NCI-H187 (cell line): ENCODE results near the gene CFL1.
A peak's percentile ranks its signal among the peaks of the same experiment; 100 is the strongest.
"Not testable (repeated sequence)": the region's sequence is repeated elsewhere in the genome, so short reads cannot be mapped to it uniquely, and the experiment has no call there.

ENCODE experiments used
- DNase-seq, 2 experiments: peaks; one replicate each; lab custom pipeline; 2025; lab: John Stamatoyannopoulos, UW

CFL1 gene

GRCh38 chr11:65856689-65857499 lies 1.1 kb downstream of the CFL1 start:
- no peak for DNase-seq

- no peak for DNase-seq
Observed at GRCh38 chr11:65855927-65856363, 2.0 kb downstream of the CFL1 start.

GRCh38 chr11:65854852-65855837 lies 2.8 kb downstream of the CFL1 start:
- no peak for DNase-seq

DNA sequence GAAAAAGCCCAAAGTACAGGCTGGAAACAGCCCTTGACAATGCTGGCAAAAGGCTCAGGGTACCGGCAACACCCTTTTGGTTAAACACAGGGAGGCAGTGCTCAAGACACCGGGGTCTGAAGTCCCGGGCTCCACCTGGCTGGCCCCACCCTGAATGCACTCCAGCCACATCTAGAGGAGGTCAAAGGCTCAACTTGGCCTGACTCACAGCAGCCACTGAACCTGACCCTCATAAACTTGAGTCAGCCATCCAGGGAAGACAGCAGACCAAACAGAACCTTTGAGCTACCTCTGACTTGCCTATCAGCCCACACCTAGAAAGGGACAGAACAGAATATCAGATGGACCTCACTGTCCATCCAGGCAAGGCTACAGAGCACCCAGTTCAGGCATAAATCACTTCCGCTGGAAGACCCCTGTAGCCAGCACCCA lies 3.8 kb downstream of the CFL1 start:
- no peak for DNase-seq

DNA sequence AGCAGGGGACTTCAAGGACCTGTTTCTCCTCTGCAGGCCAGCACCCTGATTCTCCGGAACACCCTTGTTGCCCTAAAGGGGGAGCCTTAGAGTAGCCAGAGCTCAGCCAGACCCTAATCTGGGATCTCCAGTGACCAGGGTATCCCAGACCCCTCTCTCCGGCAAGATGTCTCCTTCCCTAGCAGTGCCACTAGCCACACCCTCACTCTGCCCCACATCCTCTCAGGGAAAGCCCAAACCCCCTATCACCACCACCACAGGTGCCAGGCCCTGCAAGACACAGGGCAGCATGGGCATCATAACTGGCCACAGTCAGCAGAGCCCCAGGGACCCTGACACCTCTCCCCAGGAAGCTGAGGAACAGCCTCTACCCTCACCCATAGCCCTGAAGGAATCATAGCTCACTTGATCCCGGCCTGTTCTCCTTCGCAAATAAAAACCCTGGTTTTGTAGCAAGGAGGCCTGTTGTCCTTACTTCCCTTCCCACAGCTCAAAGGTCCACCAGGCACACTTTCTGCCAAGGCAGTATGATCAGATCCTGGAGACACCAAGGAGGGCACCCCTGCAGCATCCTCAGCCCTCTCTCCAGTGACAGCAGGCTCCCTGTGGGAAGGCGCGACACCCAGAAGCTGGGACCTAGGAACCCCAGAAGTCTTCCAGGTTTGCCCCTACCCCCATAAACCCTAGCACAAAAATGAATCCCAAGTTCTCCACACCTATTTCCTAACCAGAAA lies 4.6 kb downstream of the CFL1 start:
- no peak for DNase-seq

- no peak for DNase-seq
Observed at GRCh38 chr11:65852508-65853245, 5.3 kb downstream of the CFL1 start.

GRCh38 chr11:65851811-65852507 lies 6.0 kb downstream of the CFL1 start:
- no peak for DNase-seq

DNA sequence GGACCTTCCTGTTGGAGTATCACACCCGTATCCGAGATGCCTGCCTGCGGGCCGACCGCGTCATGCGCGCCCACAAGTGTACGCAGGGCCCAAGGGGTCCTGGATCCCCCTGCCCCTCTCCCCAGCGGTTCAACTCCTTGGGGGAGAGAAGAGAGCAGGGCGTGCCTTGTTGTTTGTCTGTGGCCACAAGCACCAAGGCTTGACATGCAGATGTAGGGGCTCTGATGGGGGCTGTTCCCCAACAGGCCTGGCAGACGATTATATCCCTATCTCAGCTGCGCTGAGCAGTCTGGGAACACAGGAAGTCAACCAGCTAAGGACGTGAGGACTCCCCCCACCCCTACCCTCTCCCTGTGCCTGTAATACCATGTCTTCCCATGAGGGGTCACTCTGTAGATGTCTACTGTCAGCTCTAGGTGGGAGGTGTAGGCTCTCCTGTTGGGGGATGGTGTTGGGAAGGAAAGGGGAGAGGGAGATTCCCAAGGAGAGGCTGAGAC lies 6.8 kb downstream of the CFL1 start:
- DNase-seq = no peak

GRCh38 chr11:65850217-65851082 lies 7.5 kb downstream of the CFL1 start:
- no peak for DNase-seq

GRCh38 chr11:65849771-65850216 lies 8.2 kb downstream of the CFL1 start:
- no peak for DNase-seq

GRCh38 chr11:65849366-65849765 lies 8.6 kb downstream of the CFL1 start:
- DNase-seq = no peak

GRCh38 chr11:65848693-65849092 lies 9.3 kb downstream of the CFL1 start:
- not testable (repeated sequence) for DNase-seq

GRCh38 chr11:65847746-65848145 lies 10.2 kb downstream of the CFL1 start:
- DNase-seq = no peak

DNA sequence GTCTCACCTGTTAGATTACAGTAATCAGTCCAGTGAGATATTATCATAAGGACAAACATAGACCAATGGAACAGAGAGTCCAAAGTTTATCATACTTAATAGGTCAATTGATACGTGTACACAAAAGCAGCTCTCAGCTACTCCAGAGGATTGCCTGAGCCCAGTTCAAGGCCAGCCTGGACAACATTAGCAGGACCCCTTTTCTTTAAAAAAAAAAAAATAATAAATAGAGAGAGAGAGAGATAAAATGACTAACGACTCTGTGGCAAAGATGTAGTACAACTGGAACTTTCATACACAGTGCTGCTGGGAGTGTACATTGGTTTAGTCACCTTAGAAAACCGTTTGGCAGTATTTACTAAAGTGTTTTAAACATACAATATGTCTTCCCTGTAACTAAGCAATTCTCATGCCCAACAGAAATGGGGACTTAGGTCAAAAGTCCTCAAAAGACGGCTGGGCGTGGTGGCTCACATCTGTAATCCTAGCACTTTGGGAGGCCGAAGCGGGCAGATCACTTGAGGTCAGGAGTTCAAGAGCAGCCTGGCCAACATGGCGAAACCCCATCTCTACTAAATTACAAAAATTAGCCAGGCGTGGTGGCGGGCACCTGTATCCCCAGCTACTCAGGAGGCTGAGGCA lies 13.6 kb downstream of the CFL1 start:
- no peak for DNase-seq

GRCh38 chr11:65843811-65844210 lies 14.2 kb downstream of the CFL1 start:
- DNase-seq = no peak

DNA sequence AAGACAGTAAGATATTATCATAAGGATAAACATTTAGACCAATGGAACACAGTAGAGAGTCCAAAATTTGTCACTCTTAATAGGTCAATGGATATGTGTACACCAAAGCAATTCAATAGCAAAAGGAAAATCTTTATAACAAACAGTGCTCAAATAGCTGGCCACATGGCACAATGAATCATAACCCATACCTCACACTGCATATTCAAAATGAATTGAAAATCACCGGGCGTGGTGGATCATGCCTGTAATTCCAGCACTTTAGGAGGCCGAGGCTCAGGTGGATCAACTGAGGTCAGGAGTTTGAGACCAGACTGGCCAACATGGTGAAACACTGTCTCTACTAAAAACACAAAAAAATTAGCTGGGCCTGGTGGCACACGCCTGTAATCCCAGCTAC lies 15.8 kb downstream of the CFL1 start:
- DNase-seq = no peak

- DNase-seq = no peak
Observed at GRCh38 chr11:65834202-65834601, 23.8 kb downstream of the CFL1 start.

DNA sequence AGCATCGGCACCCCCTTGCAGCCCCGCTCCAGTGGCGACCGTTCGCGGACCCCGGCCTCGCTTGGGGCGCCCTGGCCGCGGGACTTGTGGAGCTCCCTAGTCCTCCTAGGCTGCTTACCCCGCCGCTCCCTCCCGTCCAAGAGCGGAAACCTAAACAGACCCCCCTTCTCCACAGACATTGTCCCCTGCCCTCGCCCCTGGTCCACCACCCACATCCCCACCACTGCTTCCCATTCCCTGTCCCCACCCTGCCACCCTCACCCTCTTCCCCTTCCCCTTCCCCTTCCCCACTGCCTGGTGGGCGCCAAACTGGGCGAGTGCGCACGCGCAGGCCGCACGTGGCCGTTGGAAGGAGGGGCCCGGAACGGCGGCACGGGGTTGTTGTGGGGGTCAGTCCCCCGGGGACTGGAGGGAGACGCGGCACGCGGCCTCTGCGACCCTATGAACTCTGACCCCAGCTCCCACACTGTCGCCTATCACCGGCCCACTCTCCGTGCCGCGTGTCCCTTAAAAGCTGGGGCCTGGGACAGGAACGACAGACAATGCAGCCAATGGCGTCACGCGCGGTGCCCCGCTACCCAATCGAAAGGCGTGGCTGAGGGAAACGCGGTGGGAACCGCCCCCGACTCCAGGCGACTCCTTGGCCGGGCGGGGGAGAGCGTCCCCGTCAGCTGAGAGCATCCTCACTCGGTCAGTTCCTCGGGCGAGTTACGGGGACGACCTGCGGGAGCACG lies 24.5 kb downstream of the CFL1 start, which contains the start of gene SNX32:
Gene SNX32, plus strand, starts transcription at position 667 of the 734 bp plus-strand sequence. CDS start 103 bp downstream, outside the sequence.
- peak; percentile 88 to 92 for DNase-seq
